IMR-90 (cell line): ENCODE results near the gene NDFIP2. TPM values are rescaled to one million over a fixed set of nuclear protein-coding genes. Genes with fewer than 3 reads are reported as not detected.

Experiments
- ATAC-seq: fragments of 200-7000 bp; cut with Tn5 transposase; 2 replicates; pipeline ENCODE4 v1.9.1; 2020; ENCODE audit warnings: low read depth, mild to moderate bottlenecking, moderate library complexity
- BruUV-seq: library from RNA; stranded (reverse); fragments of 400-500 nt; replicated peaks from 2 replicates; lab custom pipeline; 2021; lab: Mats Ljungman, UMichigan
- CTCF ChIA-PET: fragments of 300-600 bp; formaldehyde crosslinking; extraction: SDS; loops from one replicate; lab custom pipeline; 2021; ENCODE audit warnings: antibody characterized with exemption; lab: Yijun Ruan, JAX
- POLR2A ChIA-PET: fragments of 300-600 bp; sonication (Branson Sonifier 250); formaldehyde crosslinking; loops from one replicate; lab custom pipeline; 2022; ENCODE audit warnings: antibody characterized with exemption; ENCODE audit not compliant: unreplicated experiment; lab: Charles Lee
- DNase-seq: peaks from one replicate; pipeline ENCODE4 v3.0.0; 2013
- H2AFZ ChIP-seq: replicated peaks from 2 replicates; pipeline ENCODE3; 2013; ENCODE audit warnings: low read length, mild to moderate bottlenecking; ENCODE audit not compliant: poor library complexity
- H2AK5ac ChIP-seq: 2 replicates; pipeline ENCODE4 v1.6.1; 2013; ENCODE audit warnings: low read depth, low read length, inconsistent platforms
- H2AK9ac ChIP-seq: replicated peaks from 2 replicates; pipeline ENCODE3; 2013; ENCODE audit warnings: mild to moderate bottlenecking, low read depth, low read length, moderate library complexity; ENCODE audit not compliant: poor library complexity
- H2BK120ac ChIP-seq: 2 replicates; pipeline ENCODE4 v1.6.1; 2013; ENCODE audit warnings: low read depth, low read length, inconsistent platforms
- H2BK15ac ChIP-seq: 3 replicates; pipeline ENCODE4 v1.6.1; 2013; ENCODE audit warnings: low read depth, low read length, inconsistent platforms
- H2BK20ac ChIP-seq: 2 replicates; pipeline ENCODE4 v1.6.1; 2013; ENCODE audit warnings: low read depth, mild to moderate bottlenecking, inconsistent platforms, low read length, moderate library complexity
- H2BK5ac ChIP-seq: 2 replicates; pipeline ENCODE4 v1.6.1; 2013; ENCODE audit warnings: mild to moderate bottlenecking, low read depth, low read length, inconsistent platforms; ENCODE audit not compliant: poor library complexity, severe bottlenecking
- H3K14ac ChIP-seq: replicated peaks from 2 replicates; pipeline ENCODE4 v1.6.1; 2013; ENCODE audit warnings: low read depth, low read length, inconsistent platforms
- H3K18ac ChIP-seq: 2 replicates; pipeline ENCODE4 v1.6.1; 2013; ENCODE audit warnings: low read depth, low read length, control low read depth
- H3K23ac ChIP-seq: 2 replicates; pipeline ENCODE4 v1.6.1; 2013; ENCODE audit warnings: low read depth, low read length, inconsistent platforms
- H3K27ac ChIP-seq: 2 replicates; pipeline ENCODE4 v1.5.1; 2013; ENCODE audit warnings: mild to moderate bottlenecking, control low read depth, low read length; ENCODE audit not compliant: insufficient read depth
- H3K27me3 ChIP-seq: 2 replicates; pipeline ENCODE4 v1.6.1; 2013; ENCODE audit warnings: low read length; ENCODE audit not compliant: control insufficient read depth, insufficient read depth
- H3K36me3 ChIP-seq: 2 replicates; pipeline ENCODE4 v1.6.1; 2013; ENCODE audit warnings: low read length, mixed read lengths; ENCODE audit not compliant: control insufficient read depth, insufficient read depth
- H3K4ac ChIP-seq: 2 replicates; pipeline ENCODE4 v1.6.1; 2013; ENCODE audit warnings: low read depth, low read length, inconsistent platforms
- H3K4me1 ChIP-seq: 2 replicates; pipeline ENCODE4 v1.6.1; 2013; ENCODE audit warnings: low read length, mixed read lengths; ENCODE audit not compliant: control insufficient read depth, insufficient read depth
- H3K4me2 ChIP-seq: 2 replicates; pipeline ENCODE4 v1.6.1; 2013; ENCODE audit warnings: low read depth, mild to moderate bottlenecking, control low read depth, low read length, moderate library complexity
- H3K4me3 ChIP-seq: 2 replicates; pipeline ENCODE4 v1.5.1; 2013; ENCODE audit warnings: low read depth, mild to moderate bottlenecking, control low read depth, low read length, moderate library complexity; ENCODE audit not compliant: insufficient read depth
- H3K56ac ChIP-seq: 2 replicates; pipeline ENCODE4 v1.6.1; 2013; ENCODE audit warnings: low read length, inconsistent platforms; ENCODE audit not compliant: insufficient read depth; ENCODE audit errors: extremely low read depth
- H3K79me1 ChIP-seq, 2 experiments: 2 replicates each; pipeline ENCODE4 v1.6.1; 2013; ENCODE audit warnings: low read length in 2 of 2, inconsistent platforms in 1 of 2, low read depth in 1 of 2
- H3K9ac ChIP-seq: 2 replicates; pipeline ENCODE4 v1.6.1; 2013; ENCODE audit warnings: low read depth, low read length, control low read depth
- H3K9me1 ChIP-seq: 2 replicates; pipeline ENCODE4 v1.6.1; 2013; ENCODE audit warnings: low read length, inconsistent platforms; ENCODE audit not compliant: insufficient read depth
- H3K9me3 ChIP-seq: 2 replicates; pipeline ENCODE4 v1.6.1; 2013; ENCODE audit warnings: low read length; ENCODE audit not compliant: control insufficient read depth, insufficient read depth
- H4K20me1 ChIP-seq: 2 replicates; pipeline ENCODE4 v1.6.1; 2013; ENCODE audit warnings: low read length, inconsistent platforms; ENCODE audit not compliant: insufficient read depth
- H4K5ac ChIP-seq: 2 replicates; pipeline ENCODE4 v1.6.1; 2013; ENCODE audit warnings: mild to moderate bottlenecking, low read depth, low read length, control low read depth
- H4K8ac ChIP-seq, 2 experiments: 2 replicates each; pipeline ENCODE4 v1.6.1; 2013; ENCODE audit warnings: low read depth in 2 of 2, low read length in 2 of 2, control low read depth in 1 of 2, inconsistent platforms in 1 of 2
- H4K91ac ChIP-seq: 2 replicates; pipeline ENCODE4 v1.6.1; 2013; ENCODE audit warnings: low read depth, low read length, inconsistent platforms; ENCODE audit not compliant: insufficient read depth
- BHLHE40 ChIP-seq: fragments of 150-350 bp; IDR thresholded peaks from 2 replicates; pipeline ENCODE4 v1.6.1; 2016; ENCODE audit warnings: mild to moderate bottlenecking, low read depth, low read length
- CEBPB ChIP-seq: IDR thresholded peaks from 2 replicates; pipeline ENCODE4 v1.6.1; 2012; ENCODE audit warnings: low read depth, low read length, improper control_type of control experiment
- CHD1 ChIP-seq: IDR thresholded peaks from 2 replicates; pipeline ENCODE4 v1.6.1; 2012; ENCODE audit warnings: low read depth, low read length, improper control_type of control experiment
- CTCF ChIP-seq: conservative IDR thresholded peaks from 2 replicates; pipeline ENCODE4 v1.5.1; 2012; ENCODE audit warnings: mild to moderate bottlenecking, low read depth, low read length, improper control_type of control experiment
- FOS ChIP-seq: fragments of 150-350 bp; IDR thresholded peaks from 2 replicates; pipeline ENCODE4 v1.6.1; 2016; ENCODE audit warnings: low read depth, low read length
- MAFK ChIP-seq: IDR thresholded peaks from 2 replicates; pipeline ENCODE4 v1.6.1; 2012; ENCODE audit warnings: low read depth, low read length, improper control_type of control experiment
- MAZ ChIP-seq: IDR thresholded peaks from 2 replicates; pipeline ENCODE4 v1.6.1; 2012; ENCODE audit warnings: low read depth, mild to moderate bottlenecking, low read length, improper control_type of control experiment, moderate library complexity, borderline replicate concordance
- MXI1 ChIP-seq: IDR thresholded peaks from 2 replicates; pipeline ENCODE4 v1.6.1; 2012; ENCODE audit warnings: low read depth, mild to moderate bottlenecking, low read length, moderate library complexity, borderline replicate concordance
- NFE2L2 ChIP-seq: fragments of 150-350 bp; IDR thresholded peaks from 2 replicates; pipeline ENCODE4 v1.6.1; 2016; ENCODE audit warnings: low read depth, mild to moderate bottlenecking, low read length
- POLR2A ChIP-seq: IDR thresholded peaks from 2 replicates; pipeline ENCODE4 v1.6.1; 2012; ENCODE audit warnings: mild to moderate bottlenecking, low read depth, low read length
- RAD21 ChIP-seq: IDR thresholded peaks from 2 replicates; pipeline ENCODE4 v1.6.1; 2012; ENCODE audit warnings: low read length, improper control_type of control experiment
- RCOR1 ChIP-seq: IDR thresholded peaks from 2 replicates; pipeline ENCODE4 v1.6.1; 2012; ENCODE audit warnings: mild to moderate bottlenecking, low read length, improper control_type of control experiment; ENCODE audit not compliant: insufficient replicate concordance
- RFX5 ChIP-seq: IDR thresholded peaks from 2 replicates; pipeline ENCODE4 v1.8.0; 2012; ENCODE audit warnings: low read depth, mild to moderate bottlenecking, low read length, moderate library complexity
- SMC3 ChIP-seq: fragments of 150-350 bp; IDR thresholded peaks from 2 replicates; pipeline ENCODE4 v1.6.1; 2016; ENCODE audit warnings: low read depth, mild to moderate bottlenecking, antibody characterized with exemption, low read length, moderate library complexity
- USF2 ChIP-seq: fragments of 150-350 bp; IDR thresholded peaks from 2 replicates; pipeline ENCODE4 v1.6.1; 2017; ENCODE audit warnings: mild to moderate bottlenecking, antibody characterized with exemption, low read length, low read depth
- WGBS, 2 experiments: methylation state at CpG; one replicate each; pipeline versions ENCODE4 v1.1.5 to v1.1.7; 2013; ENCODE audit warnings: missing lambda C conversion rate in 2 of 2; ENCODE audit not compliant: insufficient read length in 1 of 2; ENCODE audit errors: extremely low coverage in 2 of 2; 5-methylcytosine and 5-hydroxymethylcytosine counted together
- dilution Hi-C: fragments of 300-500 bp; cut with HindIII; formaldehyde crosslinking; loops from one replicate; pipeline ENCODE4 v1.14.3; 2018; ENCODE audit warnings: low sequenced_read_pairs; ENCODE audit not compliant: unreplicated experiment
- in situ Hi-C: fragments of 300-500 bp; cut with MboI; formaldehyde crosslinking; loops from 3 replicates; pipeline ENCODE4 v1.14.3; 2019; ENCODE audit warnings: low sequenced_read_pairs, inconsistent platforms, mixed read lengths
- intact Hi-C: fragments of 100-400 bp; cut with micrococcal nuclease; formaldehyde crosslinking; loops from 2 replicates; pipeline ENCODE4 v1.10.0; 2022
- polyA plus RNA-seq, 3 experiments: library from polyadenylated mRNA; depleted of rRNA; stranded (reverse); fragments of >200 nt; gene quantifications; 2 replicates each; pipeline ENCODE4 v1.2.3, GENCODE V29; 2012; ENCODE audit warnings: low replicate concordance in 1 of 3
- total RNA-seq: library from RNA; depleted of rRNA; stranded (reverse); fragments of >200 nt; gene quantifications from 2 replicates; pipeline ENCODE4 v1.2.3, GENCODE V29; 2012
- TF ChIP-seq, protein P1 (sequence below): fragments of 150-350 bp; IDR thresholded peaks from 2 replicates; pipeline ENCODE4 v1.6.1; 2016; ENCODE audit warnings: low read depth, mild to moderate bottlenecking, low read length, moderate library complexity, borderline replicate concordance

Gene NDFIP2
- total and polyA plus RNA-seq, 2 of the 4 experiments (the other 2 are of a cell fraction): 23.8 to 25.8 TPM

- H3K9me1 ChIP-seq: no peaks in the 10 kb centered on the region
- no peak overlapping the region for H4K91ac ChIP-seq
- no peaks in the 10 kb centered on the region for H4K20me1 ChIP-seq
- intact Hi-C loops (loop anchor here (10.0 kb wide), 1 partner anchor 234 kb away; no protein-coding TSS in a partner anchor), in situ Hi-C loops (loop anchor here (5.0 kb wide), 1 partner anchor 113 kb away; no protein-coding TSS in a partner anchor), dilution Hi-C loops (loop anchor here (25.0 kb wide), 1 partner anchor 103 kb away; no protein-coding TSS in a partner anchor)
- no peaks in the 10 kb centered on the region for H3K27me3 ChIP-seq
- H3K4me3 ChIP-seq: no peak overlapping the region
- CTCF ChIA-PET: interaction anchor here (0.7 to 2.3 kb wide), 4 partner anchors 9 to 117 kb away, joined by 4 to 41 read pairs (median 4); no protein-coding TSS in a partner anchor
- H3K27ac ChIP-seq: no peak overlapping the region
- no peak overlapping the region for H2BK5ac ChIP-seq
- H2AK9ac ChIP-seq: no peak overlapping the region
- H3K56ac ChIP-seq: no peak overlapping the region
- H3K23ac ChIP-seq: no peak overlapping the region
- ATAC-seq: no peak
- no peak overlapping the region for H2BK120ac ChIP-seq
- H3K18ac ChIP-seq: no peak overlapping the region
- no peak overlapping the region for H2BK15ac ChIP-seq
- no peak overlapping the region for H2AK5ac ChIP-seq
- no peak overlapping the region for H3K4ac ChIP-seq
- POLR2A ChIA-PET: no interaction called here
- H4K8ac ChIP-seq: no peak overlapping the region
- H2AFZ ChIP-seq: no peak overlapping the region
- no peak overlapping the region for H4K5ac ChIP-seq
- H3K9me3 ChIP-seq: no peaks in the 10 kb centered on the region
- no peak overlapping the region for H3K9ac ChIP-seq
- TF ChIP-seq RFX5 (no peak), SMC3 (no peak), MAZ (no peak), FOS (no peak), USF2 (no peak), CTCF (no peak), BHLHE40 (no peak), MAFK (no peak), CEBPB (no peak), POLR2A (no peak), MXI1 (no peak), RAD21 (no peak), CHD1 (no peak), NFE2L2 (no peak), RCOR1 (no peak)
- TF ChIP-seq, protein P1, sequence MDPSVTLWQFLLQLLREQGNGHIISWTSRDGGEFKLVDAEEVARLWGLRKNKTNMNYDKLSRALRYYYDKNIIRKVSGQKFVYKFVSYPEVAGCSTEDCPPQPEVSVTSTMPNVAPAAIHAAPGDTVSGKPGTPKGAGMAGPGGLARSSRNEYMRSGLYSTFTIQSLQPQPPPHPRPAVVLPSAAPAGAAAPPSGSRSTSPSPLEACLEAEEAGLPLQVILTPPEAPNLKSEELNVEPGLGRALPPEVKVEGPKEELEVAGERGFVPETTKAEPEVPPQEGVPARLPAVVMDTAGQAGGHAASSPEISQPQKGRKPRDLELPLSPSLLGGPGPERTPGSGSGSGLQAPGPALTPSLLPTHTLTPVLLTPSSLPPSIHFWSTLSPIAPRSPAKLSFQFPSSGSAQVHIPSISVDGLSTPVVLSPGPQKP: no peak
- WGBS, 2 experiments: no CpG with 5 or more reads among the region's 4 CpGs
- no peaks in the 10 kb centered on the region; a peak in 1 of 4 replicates for H3K79me1 ChIP-seq
- no peak overlapping the region for H3K4me2 ChIP-seq
- H3K4me1 ChIP-seq: no peaks in the 10 kb centered on the region
- H2BK20ac ChIP-seq: no peak overlapping the region
- H3K36me3 ChIP-seq: no peaks in the 10 kb centered on the region
- no TSS peak for BruUV-seq
- H3K14ac ChIP-seq: no peak overlapping the region
- DNase-seq: no peak
Measured at GRCh38 chr13:79540504-79540903, 59.5 kb downstream of the NDFIP2 start.
